ENCODE data around the gene ACTBL2. TPM values are rescaled to one million over a fixed set of nuclear protein-coding genes. Genes with fewer than 3 reads are reported as not detected.
A peak's percentile ranks its signal among the peaks of the same experiment; 100 is the strongest.

The ACTBL2 gene
- polyA plus RNA-seq, 1 of the 3 experiments (the other 2 are of a cell fraction), result 0.99 TPM

DNA sequence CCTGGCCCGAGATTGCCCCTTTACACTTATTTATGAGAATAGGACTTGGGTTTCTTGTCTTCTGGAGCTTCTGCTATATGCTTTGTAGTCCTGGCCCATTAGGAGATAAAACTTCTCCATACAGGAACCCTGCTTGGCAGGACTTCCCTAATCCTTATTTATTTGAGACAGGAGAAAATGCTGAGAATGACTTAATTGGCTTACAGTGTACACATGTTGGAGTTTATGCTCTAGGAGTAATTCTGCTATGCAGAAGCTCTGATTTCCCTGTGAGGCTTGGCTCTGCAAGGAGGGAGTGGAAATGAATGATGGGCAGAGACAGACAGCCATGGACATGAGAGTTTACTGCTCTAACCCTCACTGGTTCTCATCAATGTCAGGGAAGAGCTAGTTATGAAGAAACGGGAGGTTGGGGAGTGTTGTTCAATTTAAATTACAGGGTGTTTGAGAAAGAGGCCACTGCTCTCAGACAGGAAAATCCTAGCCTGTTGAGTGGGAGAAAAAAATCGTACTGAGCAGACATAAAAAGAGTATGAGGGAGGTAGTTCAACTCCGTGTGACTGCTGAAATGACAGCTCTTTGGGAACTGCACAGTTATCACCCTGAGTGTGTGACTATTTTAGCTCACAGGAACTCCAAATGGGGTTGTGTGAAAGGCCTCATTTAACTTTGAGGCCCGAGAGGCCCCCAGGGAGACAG, 37.5 kb downstream of the ACTBL2 start:
- TF ChIP-seq MAX (IDR thresholded peaks at IDR 0.05; ENCODE audit: low read depth) (no peak), SIN3A (IDR thresholded peaks at IDR 0.05; ENCODE audit: borderline replicate concordance, low read depth, low read length) (no peak), RAD21 (IDR thresholded peaks at IDR 0.05; ENCODE audit: low read length) (no peak), CHD2 (IDR thresholded peaks at IDR 0.05; ENCODE audit: low read length, partially characterized antibody) (no peak), JUND (IDR thresholded peaks at IDR 0.05) (no peak), NRF1 (IDR thresholded peaks at IDR 0.05; ENCODE audit: low read depth, low read length) (no peak), CTCF (IDR thresholded peaks at IDR 0.05) (no peak), RCOR1 (IDR thresholded peaks at IDR 0.05; ENCODE audit: low read length) (no peak), TEAD4 (IDR thresholded peaks at IDR 0.05; ENCODE audit: borderline replicate concordance, insufficient read depth) (no peak), POLR2AphosphoS5 (IDR thresholded peaks at IDR 0.05; ENCODE audit: low read depth, low read length) (no peak), FOSL2 (IDR thresholded peaks at IDR 0.05; ENCODE audit: borderline replicate concordance, low read depth) (no peak), SMC3 (IDR thresholded peaks at IDR 0.05; ENCODE audit: low read depth, low read length) (no peak), NFIC (IDR thresholded peaks at IDR 0.05; ENCODE audit: borderline replicate concordance) (no peak)
- TF ChIP-seq, protein P1, sequence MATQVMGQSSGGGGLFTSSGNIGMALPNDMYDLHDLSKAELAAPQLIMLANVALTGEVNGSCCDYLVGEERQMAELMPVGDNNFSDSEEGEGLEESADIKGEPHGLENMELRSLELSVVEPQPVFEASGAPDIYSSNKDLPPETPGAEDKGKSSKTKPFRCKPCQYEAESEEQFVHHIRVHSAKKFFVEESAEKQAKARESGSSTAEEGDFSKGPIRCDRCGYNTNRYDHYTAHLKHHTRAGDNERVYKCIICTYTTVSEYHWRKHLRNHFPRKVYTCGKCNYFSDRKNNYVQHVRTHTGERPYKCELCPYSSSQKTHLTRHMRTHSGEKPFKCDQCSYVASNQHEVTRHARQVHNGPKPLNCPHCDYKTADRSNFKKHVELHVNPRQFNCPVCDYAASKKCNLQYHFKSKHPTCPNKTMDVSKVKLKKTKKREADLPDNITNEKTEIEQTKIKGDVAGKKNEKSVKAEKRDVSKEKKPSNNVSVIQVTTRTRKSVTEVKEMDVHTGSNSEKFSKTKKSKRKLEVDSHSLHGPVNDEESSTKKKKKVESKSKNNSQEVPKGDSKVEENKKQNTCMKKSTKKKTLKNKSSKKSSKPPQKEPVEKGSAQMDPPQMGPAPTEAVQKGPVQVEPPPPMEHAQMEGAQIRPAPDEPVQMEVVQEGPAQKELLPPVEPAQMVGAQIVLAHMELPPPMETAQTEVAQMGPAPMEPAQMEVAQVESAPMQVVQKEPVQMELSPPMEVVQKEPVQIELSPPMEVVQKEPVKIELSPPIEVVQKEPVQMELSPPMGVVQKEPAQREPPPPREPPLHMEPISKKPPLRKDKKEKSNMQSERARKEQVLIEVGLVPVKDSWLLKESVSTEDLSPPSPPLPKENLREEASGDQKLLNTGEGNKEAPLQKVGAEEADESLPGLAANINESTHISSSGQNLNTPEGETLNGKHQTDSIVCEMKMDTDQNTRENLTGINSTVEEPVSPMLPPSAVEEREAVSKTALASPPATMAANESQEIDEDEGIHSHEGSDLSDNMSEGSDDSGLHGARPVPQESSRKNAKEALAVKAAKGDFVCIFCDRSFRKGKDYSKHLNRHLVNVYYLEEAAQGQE (IDR thresholded peaks at IDR 0.05; ENCODE audit: low read depth, low read length), result no peak
- CTCF ChIA-PET, result interaction anchor here (1.1 to 1.3 kb wide), 3 partner anchors 21 to 1016 kb away, joined by 3 read pairs; no protein-coding TSS in a partner anchor
- peak overlapping the region in 1 of 2 experiments; percentile 78; a peak in 2 of 4 replicates for H3K27ac ChIP-seq (ENCODE audit: low read depth in 2 of 2, low read length in 1 of 2)
- no peak overlapping the region for H3K4me3 ChIP-seq (ENCODE audit: low read depth in 2 of 2, low read length in 1 of 2)
- H3K9me3 ChIP-seq, result no peaks in the 10 kb centered on the region
- 64% methylated on average over 5 of the region's 5 CpGs for WGBS (ENCODE audit: low lambda C conversion rate)
- no peak overlapping the region for H2AFZ ChIP-seq (ENCODE audit: low read depth)
- H3K9me2 ChIP-seq, result no peaks in the 10 kb centered on the region
- peaks cover 16% of the 10 kb centered on the region for H3F3A ChIP-seq (replicated peaks; ENCODE audit: insufficient read depth)
- H3K27me3 ChIP-seq (ENCODE audit: insufficient read depth), result no peaks in the 10 kb centered on the region
- POLR2A ChIA-PET, result no interaction called here
- H3K4me1 ChIP-seq (ENCODE audit: control insufficient read depth in 1 of 2, insufficient read depth in 2 of 2, low read depth in 1 of 2, low read length in 1 of 2), result peaks cover 3 to 29% of the 10 kb centered on the region in 2 experiments
- no peaks in the 10 kb centered on the region for H4K20me1 ChIP-seq (ENCODE audit: insufficient read depth)
- H3K79me2 ChIP-seq (ENCODE audit: insufficient read depth), result no peaks in the 10 kb centered on the region
- DNase-seq, result no peak
- H3K4me2 ChIP-seq, result no peak overlapping the region
- H3K9ac ChIP-seq, result no peak overlapping the region
- H3K36me3 ChIP-seq (replicated peaks in 1 of 2; ENCODE audit: control insufficient read depth in 1 of 2, insufficient read depth in 2 of 2, low read length in 1 of 2), result no peaks in the 10 kb centered on the region
